Right lobe of liver (tissue), 4 donors: Measurements from ENCODE around the gene PPP1CB.

Source experiments
- CTCF ChIP-seq, 4 donors: fragments of 200-600 bp in 3 of 4; fragments of 450-650 bp in 1 of 4; IDR thresholded peaks; one replicate each; pipeline versions ENCODE4 v1.5.1 to v1.8.0; 2016 to 2022; ENCODE audit warnings: antibody characterized with exemption in 4 of 4, mild to moderate bottlenecking in 2 of 4
- POLR2A ChIP-seq: fragments of 450-650 bp; IDR thresholded peaks from one replicate; pipeline ENCODE4 v1.6.1; 2017; ENCODE audit warnings: antibody characterized with exemption, mild to moderate bottlenecking
- donor health status: DM: no; HTN: no; CAD: no.
- donor health status: DM: no; HTN: no; CAD: no.
- donor health status: DM: no; HTN: yes; CAD: no.

- TF ChIP-seq CTCF (IDR thresholded peaks at IDR 0.05) (no peak), POLR2A (no peak)
Observed at GRCh38 chr2:28754321-28754720, 2.7 kb downstream of the PPP1CB start.
